Activated CD8-positive, alpha-beta memory T cell treated with anti-CD3 and anti-CD28 coated beads, Interleukin-2, amount 10 ng/mL, durations not matched to agents 7 days and 5 days (primary cell): ENCODE measurements around the gene SKA2. TPM values are rescaled to one million over a fixed set of nuclear protein-coding genes. Genes with fewer than 3 reads are reported as not detected.
"Not testable (repeated sequence)": the region's sequence is repeated elsewhere in the genome, so short reads cannot be mapped to it uniquely, and the experiment has no call there.

ENCODE experiments used
- ATAC-seq: fragments of 150-1000 bp; cut with Tn5 transposase; one replicate; pipeline ENCODE4 v1.10.0; 2021; ENCODE audit warnings: moderate library complexity
- CTCF ChIA-PET: fragments of 350-600 bp; sonication (Branson Sonifier 250); formaldehyde crosslinking; loops from one replicate; lab custom pipeline; 2021; ENCODE audit warnings: antibody characterized with exemption; lab: Charles Lee
- DNase-seq: peaks from one replicate; pipeline ENCODE4 v3.0.0-alpha.2; 2020
- H3K27ac Mint-ChIP-seq: one replicate; pipeline ENCODE4 v1.8.0; 2021; ENCODE audit warnings: mild to moderate bottlenecking, mixed read lengths
- H3K27me3 Mint-ChIP-seq: one replicate; pipeline ENCODE4 v1.8.0; 2021; ENCODE audit warnings: mixed read lengths
- H3K36me3 Mint-ChIP-seq: one replicate; pipeline ENCODE4 v1.8.0; 2021; ENCODE audit warnings: mild to moderate bottlenecking, mixed read lengths
- H3K4me1 Mint-ChIP-seq: one replicate; pipeline ENCODE4 v1.8.0; 2021; ENCODE audit warnings: mixed read lengths
- H3K4me3 Mint-ChIP-seq: one replicate; pipeline ENCODE4 v1.8.0; 2021; ENCODE audit warnings: mild to moderate bottlenecking, moderate library complexity, mixed read lengths
- H3K9me3 Mint-ChIP-seq: one replicate; pipeline ENCODE4 v1.8.0; 2022; ENCODE audit warnings: low read depth, mixed read lengths
- total RNA-seq, 2 experiments: library from RNA; stranded (reverse); gene quantifications; one replicate each; pipeline ENCODE4 v1.2.3, GENCODE V29; 2021

The SKA2 gene
- 10 to 100 TPM; 77.8 to 78.0 TPM for total RNA-seq

- ATAC-seq: peak; percentile 83
- H3K9me3 Mint-ChIP-seq: no peaks in the 10 kb centered on the region
- H3K4me3 Mint-ChIP-seq: no peak within 1 kb of the TSS
- H3K4me1 Mint-ChIP-seq: peaks cover 63% of the 10 kb centered on the region
- no peak within 1 kb of the TSS for H3K27ac Mint-ChIP-seq
- no peaks in the 10 kb centered on the region for H3K27me3 Mint-ChIP-seq
- peak; percentile 99 for DNase-seq
- CTCF ChIA-PET: interaction anchor here (0.6 to 2.7 kb wide), 7 partner anchors 9 to 146 kb away, joined by 3 to 7 read pairs (median 4); partner anchors contain the start of gene TRIM37
- peaks cover 35% of the 10 kb centered on the region for H3K36me3 Mint-ChIP-seq
These were observed at the start of gene SKA2 for GRCh38 chr17:59154721-59155438. TSS of gene SKA2 (minus strand) at chr17:59155186. CDS start at chr17:59155163, 23 bp downstream.

- Mint-ChIP-seq H3K36me3 (peaks cover 32% of the 10 kb centered on the region), H3K27ac (no peak overlapping the region), H3K9me3 (no peaks in the 10 kb centered on the region), H3K4me1 (no peaks in the 10 kb centered on the region), H3K27me3 (no peaks in the 10 kb centered on the region), H3K4me3 (no peak overlapping the region)
- ATAC-seq (no peak), DNase-seq (no peak)
- CTCF ChIA-PET: no interaction called here
These were observed 47.3 kb upstream of the SKA2 start for GRCh38 chr17:59202320-59202719.

GRCh38 chr17:59199398-59199797, 44.4 kb upstream of the SKA2 start:
- no peak overlapping the region for H3K27ac Mint-ChIP-seq
- no peak for DNase-seq
- no peaks in the 10 kb centered on the region for H3K9me3 Mint-ChIP-seq
- H3K4me3 Mint-ChIP-seq: no peak overlapping the region
- H3K27me3 Mint-ChIP-seq: no peaks in the 10 kb centered on the region
- H3K36me3 Mint-ChIP-seq: peaks cover 41% of the 10 kb centered on the region
- ATAC-seq: no peak
- H3K4me1 Mint-ChIP-seq: no peaks in the 10 kb centered on the region
- CTCF ChIA-PET: no interaction called here

- DNase-seq (no peak), ATAC-seq (no peak)
- no peak overlapping the region for H3K4me3 Mint-ChIP-seq
- CTCF ChIA-PET: no interaction called here
- H3K36me3 Mint-ChIP-seq: peaks cover 46% of the 10 kb centered on the region
- H3K9me3 Mint-ChIP-seq: no peaks in the 10 kb centered on the region
- no peaks in the 10 kb centered on the region for H3K4me1 Mint-ChIP-seq
- no peaks in the 10 kb centered on the region for H3K27me3 Mint-ChIP-seq
- no peak overlapping the region for H3K27ac Mint-ChIP-seq
These were observed 38.4 kb upstream of the SKA2 start for GRCh38 chr17:59193336-59193862.

GRCh38 chr17:59190806-59191205, 35.8 kb upstream of the SKA2 start:
- peaks cover 50% of the 10 kb centered on the region for H3K36me3 Mint-ChIP-seq
- ATAC-seq (no peak), DNase-seq (no peak)
- CTCF ChIA-PET: interaction anchor here (1.2 kb wide), 1 partner anchor 846 kb away, joined by 4 read pairs; no protein-coding TSS in a partner anchor
- no peaks in the 10 kb centered on the region for H3K4me1 Mint-ChIP-seq
- no peaks in the 10 kb centered on the region for H3K9me3 Mint-ChIP-seq
- H3K4me3 Mint-ChIP-seq: no peak overlapping the region
- no peaks in the 10 kb centered on the region for H3K27me3 Mint-ChIP-seq
- no peak overlapping the region for H3K27ac Mint-ChIP-seq

- CTCF ChIA-PET: no interaction called here
- H3K36me3 Mint-ChIP-seq: peaks cover 50% of the 10 kb centered on the region
These were observed 31.9 kb upstream of the SKA2 start for GRCh38 chr17:59186850-59187249.

GRCh38 chr17:59185997-59186396, 31.0 kb upstream of the SKA2 start:
- no peaks in the 10 kb centered on the region for H3K9me3 Mint-ChIP-seq
- peaks cover 50% of the 10 kb centered on the region for H3K36me3 Mint-ChIP-seq
- H3K4me3 Mint-ChIP-seq: no peak overlapping the region
- H3K27ac Mint-ChIP-seq: no peak overlapping the region
- CTCF ChIA-PET: interaction anchor here (1.1 kb wide), 1 partner anchor 30 kb away, joined by 3 read pairs; no protein-coding TSS in a partner anchor
- no peak for DNase-seq
- H3K27me3 Mint-ChIP-seq: no peaks in the 10 kb centered on the region
- no peaks in the 10 kb centered on the region for H3K4me1 Mint-ChIP-seq
- no peak for ATAC-seq

More at GRCh38 chr17:59186850-59187249, 31.9 kb upstream of the SKA2 start:
- no peak overlapping the region for H3K4me3 Mint-ChIP-seq
- no peaks in the 10 kb centered on the region for H3K27me3 Mint-ChIP-seq
- H3K27ac Mint-ChIP-seq: no peak overlapping the region
- DNase-seq: no peak
- no peaks in the 10 kb centered on the region for H3K4me1 Mint-ChIP-seq
- no peak for ATAC-seq
- H3K9me3 Mint-ChIP-seq: no peaks in the 10 kb centered on the region

- CTCF ChIA-PET: no interaction called here
- H3K27ac Mint-ChIP-seq: no peak overlapping the region
- no peak overlapping the region for H3K4me3 Mint-ChIP-seq
- H3K36me3 Mint-ChIP-seq: peaks cover 52% of the 10 kb centered on the region
- no peaks in the 10 kb centered on the region for H3K4me1 Mint-ChIP-seq
- no peaks in the 10 kb centered on the region for H3K27me3 Mint-ChIP-seq
- no peaks in the 10 kb centered on the region for H3K9me3 Mint-ChIP-seq
- ATAC-seq (no peak), DNase-seq (no peak)
These were observed 26.5 kb upstream of the SKA2 start for GRCh38 chr17:59181481-59181880.

- ATAC-seq (no peak), DNase-seq (no peak)
- no peaks in the 10 kb centered on the region for H3K4me1 Mint-ChIP-seq
- peaks cover 51% of the 10 kb centered on the region for H3K36me3 Mint-ChIP-seq
- no peak overlapping the region for H3K4me3 Mint-ChIP-seq
- no peak overlapping the region for H3K27ac Mint-ChIP-seq
- CTCF ChIA-PET: no interaction called here
- H3K27me3 Mint-ChIP-seq: no peaks in the 10 kb centered on the region
- no peaks in the 10 kb centered on the region for H3K9me3 Mint-ChIP-seq
These were observed 25.6 kb upstream of the SKA2 start for GRCh38 chr17:59180626-59181025.

GRCh38 chr17:59179601-59180000, 24.6 kb upstream of the SKA2 start:
- H3K4me3 Mint-ChIP-seq, H3K27me3 Mint-ChIP-seq, DNase-seq, CTCF ChIA-PET, ATAC-seq, H3K27ac Mint-ChIP-seq, H3K4me1 Mint-ChIP-seq, H3K9me3 Mint-ChIP-seq: not testable (repeated sequence)
- H3K36me3 Mint-ChIP-seq: peaks cover 42% of the 10 kb centered on the region

- Mint-ChIP-seq H3K4me3 (no peak overlapping the region), H3K36me3 (peaks cover 50% of the 10 kb centered on the region), H3K4me1 (no peaks in the 10 kb centered on the region), H3K27ac (no peak overlapping the region), H3K27me3 (no peaks in the 10 kb centered on the region), H3K9me3 (no peaks in the 10 kb centered on the region)
- DNase-seq (no peak), ATAC-seq (no peak)
- CTCF ChIA-PET: no interaction called here
These were observed 23.4 kb upstream of the SKA2 start for GRCh38 chr17:59178266-59178985.

GRCh38 chr17:59175076-59175475, 20.1 kb upstream of the SKA2 start:
- ATAC-seq: no peak

GRCh38 chr17:59174671-59175070, 19.7 kb upstream of the SKA2 start:
- no peak overlapping the region for H3K27ac Mint-ChIP-seq
- no peaks in the 10 kb centered on the region for H3K27me3 Mint-ChIP-seq
- DNase-seq (no peak), ATAC-seq (no peak)
- H3K36me3 Mint-ChIP-seq: peaks cover 48% of the 10 kb centered on the region
- no peaks in the 10 kb centered on the region for H3K9me3 Mint-ChIP-seq
- H3K4me3 Mint-ChIP-seq: no peak overlapping the region
- no peaks in the 10 kb centered on the region for H3K4me1 Mint-ChIP-seq
- CTCF ChIA-PET: no interaction called here

More at GRCh38 chr17:59175076-59175475, 20.1 kb upstream of the SKA2 start:
- CTCF ChIA-PET: no interaction called here
- no peaks in the 10 kb centered on the region for H3K9me3 Mint-ChIP-seq
- peaks cover 49% of the 10 kb centered on the region for H3K36me3 Mint-ChIP-seq
- no peak overlapping the region for H3K4me3 Mint-ChIP-seq
- H3K4me1 Mint-ChIP-seq: no peaks in the 10 kb centered on the region
- no peak overlapping the region for H3K27ac Mint-ChIP-seq
- H3K27me3 Mint-ChIP-seq: no peaks in the 10 kb centered on the region
- no peak for DNase-seq
